NCI-H345 treated with DMSO at 0.1 percent for 48 hours (cell line): ENCODE measurements around the gene GMEB2.

Experiments
- DNase-seq: peaks from one replicate; lab custom pipeline; 2025; ENCODE audit not compliant: unreplicated experiment; lab: John Stamatoyannopoulos, UW

Gene GMEB2

GRCh38 chr20:63590218-63591146 lies 36.4 kb downstream of the GMEB2 start:
- DNase-seq: no peak

DNA sequence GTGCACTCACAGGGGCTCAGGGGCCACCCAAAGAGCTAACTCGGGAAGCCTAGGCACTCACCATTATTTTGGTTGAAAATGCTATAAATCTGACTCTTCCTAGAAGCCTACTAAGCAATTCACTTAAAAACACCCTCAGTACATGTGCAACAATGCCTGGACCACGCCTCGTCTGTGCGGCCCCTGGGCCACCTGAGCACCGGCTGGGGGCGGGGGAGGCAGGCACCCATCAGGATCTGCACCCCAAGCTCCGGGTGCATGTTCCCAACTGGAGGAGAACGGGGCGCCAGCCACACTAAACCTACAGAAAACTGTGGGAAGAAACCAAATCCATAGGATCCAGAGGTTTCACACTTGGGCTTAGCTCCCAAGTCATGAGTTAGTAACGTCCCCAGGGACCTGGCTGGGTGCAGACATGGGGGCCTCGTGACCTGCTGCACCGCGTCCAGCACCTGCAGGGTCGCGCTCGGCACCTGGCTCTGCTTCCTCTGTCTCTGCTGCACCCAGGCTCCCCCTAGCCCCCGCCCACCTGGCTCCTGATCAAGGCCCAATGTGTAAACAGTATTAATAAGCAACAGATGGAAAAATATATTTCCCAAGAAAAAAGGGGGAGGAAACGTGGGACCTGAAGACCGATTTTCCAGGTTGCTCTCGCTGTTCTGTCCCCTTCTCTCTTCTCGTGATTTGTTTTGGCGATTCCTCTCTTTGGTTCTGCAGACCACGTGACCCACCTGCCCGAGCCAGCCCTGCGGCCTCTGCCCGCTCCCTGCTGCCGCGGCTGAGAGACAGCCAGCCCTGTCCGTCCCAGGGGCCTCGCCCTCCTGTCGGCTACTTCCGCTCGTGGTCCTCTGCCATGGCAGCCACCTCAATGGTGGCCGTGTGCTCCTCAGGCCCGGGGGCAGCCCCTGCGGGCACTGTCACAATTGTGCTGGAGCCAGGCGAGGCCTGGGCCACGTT lies 37.4 kb downstream of the GMEB2 start:
- DNase-seq: no peak

DNA sequence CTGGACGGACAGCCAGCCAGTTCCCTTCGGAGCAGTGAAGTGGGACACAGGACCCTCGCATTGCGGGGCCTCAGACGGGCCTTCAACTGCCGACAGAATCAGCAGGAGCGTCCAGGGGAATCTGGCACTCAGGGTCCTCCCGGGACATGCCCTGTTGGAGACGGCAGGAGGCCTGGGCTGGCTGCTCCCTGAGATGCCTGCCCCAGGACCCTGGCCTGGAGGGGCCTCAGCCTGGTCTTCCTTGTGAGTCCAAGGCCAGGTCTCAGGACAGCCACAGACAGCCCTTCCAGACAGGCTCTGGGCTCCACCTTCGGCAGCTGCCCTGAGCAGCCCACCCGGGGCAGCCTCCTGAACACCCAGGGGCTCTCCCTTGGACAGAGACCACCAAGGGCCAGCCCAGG lies 38.3 kb downstream of the GMEB2 start:
- no peak for DNase-seq

GRCh38 chr20:63587776-63588591 lies 38.9 kb downstream of the GMEB2 start:
- no peak for DNase-seq

DNA sequence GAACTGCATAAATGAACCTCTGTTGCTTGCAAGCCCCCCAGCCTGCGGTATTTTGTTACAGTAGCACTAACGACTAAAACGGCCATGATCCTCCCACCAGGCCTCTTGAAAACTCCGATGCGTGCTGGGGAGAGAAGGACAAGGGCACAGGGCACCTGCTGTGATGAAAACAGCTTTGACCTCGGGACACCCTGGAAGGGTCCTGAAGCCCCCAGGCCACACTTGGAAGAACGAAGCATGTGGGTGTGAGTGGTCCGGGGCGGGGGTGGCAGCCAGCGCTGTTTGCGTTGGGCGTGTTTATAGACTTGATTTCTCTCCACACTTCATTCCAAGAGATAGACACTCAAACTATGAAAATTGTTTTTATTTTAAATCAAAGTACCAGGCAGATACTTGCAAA lies 39.6 kb downstream of the GMEB2 start:
- DNase-seq: no peak

DNA sequence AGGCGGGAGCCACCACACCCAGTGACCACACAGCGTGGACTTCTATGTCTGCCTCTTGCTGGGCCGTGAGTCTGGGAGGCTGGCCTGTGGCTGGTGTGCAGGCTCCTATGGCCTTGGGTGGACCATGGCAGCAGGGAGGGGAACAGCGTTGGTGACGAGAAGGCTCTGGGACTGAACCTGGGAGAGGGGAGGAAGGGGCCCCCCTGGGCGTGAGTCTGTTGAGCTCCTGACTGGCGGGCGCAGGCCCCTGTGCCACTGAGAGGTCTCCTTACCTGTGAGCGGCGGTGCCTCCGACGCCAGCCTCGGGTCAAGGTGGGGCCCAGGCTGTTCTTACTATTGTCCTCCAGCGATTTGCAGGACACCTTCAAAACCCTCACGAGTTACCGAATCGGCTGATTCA lies 40.1 kb downstream of the GMEB2 start:
- no peak for DNase-seq

DNA sequence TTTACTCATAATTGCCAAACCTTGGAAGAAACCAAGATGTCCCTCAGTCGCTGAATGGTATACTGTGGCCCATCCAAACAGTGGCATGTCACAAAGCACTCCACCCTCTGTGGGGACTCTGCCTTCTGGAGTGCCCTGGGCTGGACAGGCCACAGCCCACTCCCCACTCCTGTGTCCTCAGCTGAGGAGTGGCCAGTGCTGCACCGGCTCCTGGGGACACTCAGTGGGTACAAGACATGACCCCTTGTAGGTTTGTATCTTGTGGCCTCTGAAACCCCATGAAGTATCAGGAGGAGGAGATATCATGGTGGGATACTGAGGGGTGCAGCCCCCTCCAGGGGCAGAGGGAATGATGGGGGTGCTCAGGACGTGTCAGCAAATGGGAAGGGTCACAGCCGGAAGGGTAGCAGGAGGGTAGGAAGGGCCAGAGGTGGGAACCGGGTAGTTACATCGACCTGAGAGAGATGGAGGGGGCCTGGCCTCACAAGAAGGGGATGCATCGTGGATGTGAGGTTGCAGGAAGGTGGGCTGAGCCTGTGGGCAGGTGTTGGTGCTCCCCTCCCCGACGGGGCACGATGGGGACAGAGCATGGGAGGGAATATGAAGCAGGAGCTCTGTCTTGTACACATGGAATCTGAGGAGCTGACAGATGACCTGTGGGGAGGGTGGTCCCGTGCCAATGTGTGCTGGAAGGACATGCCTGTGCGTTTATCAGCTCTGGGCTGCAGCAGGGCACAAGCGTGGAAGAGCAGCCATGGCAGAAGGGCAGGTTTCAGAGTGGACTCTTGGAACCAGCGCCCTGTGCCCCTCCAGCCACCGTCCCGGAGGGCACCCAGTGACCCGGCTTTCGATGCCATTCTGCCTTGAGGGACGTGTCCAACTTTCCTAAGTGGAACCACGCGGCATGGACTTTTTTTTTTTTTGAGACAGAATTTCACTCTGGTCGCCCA lies 41.0 kb downstream of the GMEB2 start:
- no peak for DNase-seq

- no peak for DNase-seq
Measured at GRCh38 chr20:63582382-63583063, 44.4 kb downstream of the GMEB2 start.

DNA sequence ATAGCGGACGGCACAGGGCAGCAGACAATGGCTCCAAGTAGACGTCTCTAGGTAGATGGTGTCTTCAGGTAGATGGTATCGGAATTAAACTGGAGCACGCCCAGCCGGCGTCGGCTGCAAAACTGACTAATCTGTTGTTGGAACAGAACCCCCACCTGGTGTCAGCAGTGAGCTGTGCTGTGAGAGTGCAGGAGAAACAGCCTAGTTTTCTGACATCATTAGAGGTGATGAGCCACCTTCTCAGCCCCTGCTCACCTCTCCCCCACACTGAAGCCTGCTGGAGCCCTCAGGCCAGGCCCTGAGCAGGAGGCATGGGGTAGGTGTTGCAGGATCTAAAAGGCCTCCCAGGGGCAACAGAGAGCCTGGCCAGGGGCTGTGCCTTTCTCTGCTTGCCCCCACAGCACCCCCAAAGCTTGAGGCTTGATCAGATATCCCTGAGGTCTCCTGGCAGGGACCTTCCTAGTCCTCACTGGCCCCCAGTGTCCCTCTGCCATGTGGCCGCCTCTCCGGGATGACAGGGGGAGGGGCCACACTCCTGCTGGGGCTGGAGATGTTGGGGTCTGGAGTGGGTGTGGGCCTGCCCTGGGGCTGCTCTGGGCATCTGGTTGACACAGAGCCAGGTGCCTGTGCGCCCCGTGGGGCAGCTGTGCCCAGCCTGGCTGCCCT lies 46.0 kb downstream of the GMEB2 start:
- DNase-seq: no peak

DNA sequence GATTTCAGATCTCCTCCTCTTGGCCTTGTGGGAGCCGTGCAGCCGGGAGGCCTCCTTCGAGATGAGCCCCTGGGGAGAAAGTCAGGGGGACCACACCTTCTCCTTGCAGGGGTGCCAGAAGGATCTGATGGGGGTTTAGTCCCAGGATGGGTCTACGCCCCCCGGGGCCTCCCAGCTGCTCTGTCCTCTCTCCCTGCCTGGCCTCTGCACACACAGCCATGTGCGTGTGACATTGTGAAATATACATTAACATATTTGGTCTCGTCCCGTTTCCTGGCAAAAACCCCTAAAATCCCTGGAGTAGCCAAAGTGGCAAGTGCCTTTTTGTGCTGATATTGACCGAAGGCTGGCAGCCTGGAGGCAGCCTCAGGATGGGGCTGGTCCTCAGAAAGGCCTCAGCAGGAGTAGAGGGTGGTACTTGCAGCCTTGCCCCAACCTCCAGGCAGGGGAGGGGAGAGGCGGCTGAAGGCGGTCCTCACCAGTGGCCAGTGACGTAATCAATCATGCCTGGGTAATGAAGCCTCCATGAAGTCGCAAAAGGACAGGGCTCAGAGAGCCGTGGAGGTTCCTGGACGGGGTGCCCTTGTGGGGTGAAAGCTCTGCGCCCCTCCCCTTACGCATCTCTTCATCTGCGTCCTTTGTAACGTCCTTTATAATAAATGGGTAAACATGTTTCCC lies 47.7 kb downstream of the GMEB2 start:
- no peak for DNase-seq

DNA sequence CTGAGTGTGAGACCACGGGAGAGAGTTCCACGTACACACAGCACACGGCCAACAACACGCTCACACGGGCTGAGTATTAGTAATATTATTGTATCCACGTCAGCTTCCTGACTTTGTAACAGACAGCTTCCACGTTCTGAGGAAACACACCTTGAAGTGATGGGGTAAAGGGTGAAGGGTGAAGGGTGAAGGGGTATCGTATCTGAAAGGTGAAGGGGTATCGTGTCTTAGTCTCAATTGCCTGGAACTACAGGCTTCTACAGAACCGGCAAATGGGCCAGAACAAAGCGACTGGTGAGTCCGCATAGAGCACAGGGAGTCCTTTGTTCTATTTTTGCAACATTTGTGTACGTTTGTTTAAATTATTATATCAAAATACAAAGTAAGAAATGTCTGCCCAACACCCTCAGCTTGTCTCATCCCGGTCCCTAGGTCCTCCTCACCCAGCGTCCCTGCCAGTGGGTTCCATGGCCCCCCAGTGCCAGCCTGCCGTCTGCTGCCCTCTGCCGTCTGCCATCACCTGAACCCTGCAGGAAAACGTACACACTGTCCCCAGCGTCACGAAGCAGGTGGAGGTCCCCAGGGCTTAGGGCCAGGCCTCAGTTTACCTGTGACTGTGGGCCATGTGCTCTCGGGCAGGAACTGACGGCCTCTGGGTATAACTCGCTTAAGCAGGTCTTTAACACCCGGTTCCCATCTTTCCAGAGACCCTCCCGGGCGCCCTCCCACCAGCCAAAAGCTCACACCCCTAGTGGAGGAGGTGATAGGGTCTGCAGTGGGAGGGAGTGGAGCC lies 48.5 kb downstream of the GMEB2 start:
- DNase-seq: no peak

- DNase-seq: no peak
Measured at GRCh38 chr20:63577317-63577894, 49.5 kb downstream of the GMEB2 start.

DNA sequence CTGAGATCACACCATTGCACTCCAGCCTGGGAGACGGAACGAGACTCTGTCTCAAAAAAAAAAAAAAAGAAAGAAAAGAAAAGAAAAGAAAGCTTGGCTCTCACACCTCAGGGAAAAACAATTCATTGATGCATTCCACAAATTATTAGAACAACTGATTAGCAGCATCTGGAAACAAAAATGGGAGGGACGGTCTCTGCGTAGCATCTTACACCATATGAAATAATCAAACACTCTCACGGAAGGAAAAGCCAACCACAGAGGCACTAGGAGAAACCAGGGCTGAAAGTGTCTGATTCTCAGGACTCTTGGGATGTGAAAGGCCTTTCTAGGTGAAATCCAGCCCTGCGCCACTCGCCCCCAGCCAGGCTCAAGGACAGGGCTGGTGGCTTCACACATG lies 50.6 kb downstream of the GMEB2 start:
- DNase-seq: no peak

GRCh38 chr20:63574829-63575743 lies 51.8 kb downstream of the GMEB2 start:
- DNase-seq: no peak

- peak; percentile 36 for DNase-seq
Measured at GRCh38 chr20:63574156-63574828, 52.6 kb downstream of the GMEB2 start, which contains the start of gene HELZ2. Gene HELZ2 (minus strand): TSS chr20:63574239. CDS start chr20:63572385, 1,854 bp downstream.
